Ishikawa (cell line): ENCODE data around the gene ZBTB7C.

Experiments
- CEBPB ChIP-seq: IDR thresholded peaks from 2 replicates; pipeline ENCODE4 v1.6.1; 2012
- CREB1 ChIP-seq: IDR thresholded peaks from 2 replicates; pipeline ENCODE4 v1.6.1; 2012; ENCODE audit warnings: low read depth
- EGR1 ChIP-seq: IDR thresholded peaks from 2 replicates; pipeline ENCODE4 v1.6.1; 2012
- EP300 ChIP-seq: IDR thresholded peaks from 2 replicates; pipeline ENCODE4 v1.6.1; 2012; ENCODE audit warnings: borderline replicate concordance
- FOXM1 ChIP-seq: IDR thresholded peaks from 2 replicates; pipeline ENCODE4 v1.6.1; 2012; ENCODE audit warnings: low read depth, borderline replicate concordance
- NFIC ChIP-seq: IDR thresholded peaks from 2 replicates; pipeline ENCODE4 v1.6.1; 2012
- RAD21 ChIP-seq: IDR thresholded peaks from 2 replicates; pipeline ENCODE4 v1.6.1; 2012; ENCODE audit warnings: low read depth
- TAF1 ChIP-seq: IDR thresholded peaks from 2 replicates; pipeline ENCODE4 v1.6.1; 2012; ENCODE audit warnings: low read depth, mild to moderate bottlenecking
- TCF12 ChIP-seq: IDR thresholded peaks from 2 replicates; pipeline ENCODE4 v1.6.1; 2012; ENCODE audit warnings: low read depth
- TEAD4 ChIP-seq: IDR thresholded peaks from 2 replicates; pipeline ENCODE4 v1.6.1; 2012
- YY1 ChIP-seq: IDR thresholded peaks from 2 replicates; pipeline ENCODE4 v1.6.1; 2012; ENCODE audit warnings: low read depth
- ZBTB7A ChIP-seq: IDR thresholded peaks from 2 replicates; pipeline ENCODE4 v1.6.1; 2012; ENCODE audit warnings: low read depth
- TF ChIP-seq, protein P1 (sequence below): IDR thresholded peaks from 2 replicates; pipeline ENCODE4 v1.6.1; 2012
- TF ChIP-seq, protein P2 (sequence below): IDR thresholded peaks from 2 replicates; pipeline ENCODE4 v1.6.1; 2012
- TF ChIP-seq, protein P3 (sequence below): IDR thresholded peaks from 2 replicates; pipeline ENCODE4 v1.6.1; 2012; ENCODE audit warnings: low read depth, mild to moderate bottlenecking

ZBTB7C gene

GRCh38 chr18:48078448-48078847 lies 330.7 kb downstream of the ZBTB7C start:
- TF ChIP-seq RAD21 (no peak), TEAD4 (no peak)

DNA sequence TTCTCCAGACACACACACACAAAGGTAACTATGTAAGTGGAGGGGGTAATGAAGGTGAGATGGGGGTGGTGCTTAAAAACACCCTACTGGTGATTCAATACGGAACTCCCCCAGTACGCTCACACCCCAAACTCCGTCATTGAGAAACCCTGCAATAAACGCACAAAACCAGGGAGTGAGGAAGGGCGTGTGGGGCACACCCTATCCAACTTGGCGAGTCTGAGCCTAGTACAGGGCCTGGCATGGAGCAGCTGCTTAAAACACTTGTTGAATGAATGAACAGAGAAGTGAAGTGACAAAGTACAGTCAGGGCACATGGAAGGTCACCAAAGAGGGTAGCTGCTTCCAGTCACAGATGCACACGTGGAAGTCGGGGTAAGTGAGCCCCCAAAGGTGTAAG lies 331.9 kb downstream of the ZBTB7C start:
- no peak for TF ChIP-seq YY1
- TF ChIP-seq TEAD4 = no peak
- no peak for TF ChIP-seq TAF1
- no peak for TF ChIP-seq FOXM1
- TF ChIP-seq, protein P1, sequence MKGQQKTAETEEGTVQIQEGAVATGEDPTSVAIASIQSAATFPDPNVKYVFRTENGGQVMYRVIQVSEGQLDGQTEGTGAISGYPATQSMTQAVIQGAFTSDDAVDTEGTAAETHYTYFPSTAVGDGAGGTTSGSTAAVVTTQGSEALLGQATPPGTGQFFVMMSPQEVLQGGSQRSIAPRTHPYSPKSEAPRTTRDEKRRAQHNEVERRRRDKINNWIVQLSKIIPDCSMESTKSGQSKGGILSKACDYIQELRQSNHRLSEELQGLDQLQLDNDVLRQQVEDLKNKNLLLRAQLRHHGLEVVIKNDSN = no peak
- TF ChIP-seq EP300 = no peak
- no peak for TF ChIP-seq EGR1
- no peak for TF ChIP-seq TCF12
- no peak for TF ChIP-seq CREB1
- TF ChIP-seq CEBPB = no peak
- TF ChIP-seq, protein P2, sequence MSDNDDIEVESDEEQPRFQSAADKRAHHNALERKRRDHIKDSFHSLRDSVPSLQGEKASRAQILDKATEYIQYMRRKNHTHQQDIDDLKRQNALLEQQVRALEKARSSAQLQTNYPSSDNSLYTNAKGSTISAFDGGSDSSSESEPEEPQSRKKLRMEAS = no peak
- no peak for TF ChIP-seq RAD21
- TF ChIP-seq, protein P3, sequence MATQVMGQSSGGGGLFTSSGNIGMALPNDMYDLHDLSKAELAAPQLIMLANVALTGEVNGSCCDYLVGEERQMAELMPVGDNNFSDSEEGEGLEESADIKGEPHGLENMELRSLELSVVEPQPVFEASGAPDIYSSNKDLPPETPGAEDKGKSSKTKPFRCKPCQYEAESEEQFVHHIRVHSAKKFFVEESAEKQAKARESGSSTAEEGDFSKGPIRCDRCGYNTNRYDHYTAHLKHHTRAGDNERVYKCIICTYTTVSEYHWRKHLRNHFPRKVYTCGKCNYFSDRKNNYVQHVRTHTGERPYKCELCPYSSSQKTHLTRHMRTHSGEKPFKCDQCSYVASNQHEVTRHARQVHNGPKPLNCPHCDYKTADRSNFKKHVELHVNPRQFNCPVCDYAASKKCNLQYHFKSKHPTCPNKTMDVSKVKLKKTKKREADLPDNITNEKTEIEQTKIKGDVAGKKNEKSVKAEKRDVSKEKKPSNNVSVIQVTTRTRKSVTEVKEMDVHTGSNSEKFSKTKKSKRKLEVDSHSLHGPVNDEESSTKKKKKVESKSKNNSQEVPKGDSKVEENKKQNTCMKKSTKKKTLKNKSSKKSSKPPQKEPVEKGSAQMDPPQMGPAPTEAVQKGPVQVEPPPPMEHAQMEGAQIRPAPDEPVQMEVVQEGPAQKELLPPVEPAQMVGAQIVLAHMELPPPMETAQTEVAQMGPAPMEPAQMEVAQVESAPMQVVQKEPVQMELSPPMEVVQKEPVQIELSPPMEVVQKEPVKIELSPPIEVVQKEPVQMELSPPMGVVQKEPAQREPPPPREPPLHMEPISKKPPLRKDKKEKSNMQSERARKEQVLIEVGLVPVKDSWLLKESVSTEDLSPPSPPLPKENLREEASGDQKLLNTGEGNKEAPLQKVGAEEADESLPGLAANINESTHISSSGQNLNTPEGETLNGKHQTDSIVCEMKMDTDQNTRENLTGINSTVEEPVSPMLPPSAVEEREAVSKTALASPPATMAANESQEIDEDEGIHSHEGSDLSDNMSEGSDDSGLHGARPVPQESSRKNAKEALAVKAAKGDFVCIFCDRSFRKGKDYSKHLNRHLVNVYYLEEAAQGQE = no peak
- no peak for TF ChIP-seq NFIC
- TF ChIP-seq ZBTB7A = no peak

- TF ChIP-seq, protein P1 = no peak
- TF ChIP-seq TAF1 (no peak), EGR1 (no peak), NFIC (no peak), CEBPB (no peak), FOXM1 (no peak), ZBTB7A (no peak), TCF12 (no peak), YY1 (no peak), EP300 (no peak), RAD21 (no peak), CREB1 (no peak), TEAD4 (no peak)
- TF ChIP-seq, protein P2 = no peak
- TF ChIP-seq, protein P3 = no peak
Measured at GRCh38 chr18:48076461-48076860, 332.7 kb downstream of the ZBTB7C start.

DNA sequence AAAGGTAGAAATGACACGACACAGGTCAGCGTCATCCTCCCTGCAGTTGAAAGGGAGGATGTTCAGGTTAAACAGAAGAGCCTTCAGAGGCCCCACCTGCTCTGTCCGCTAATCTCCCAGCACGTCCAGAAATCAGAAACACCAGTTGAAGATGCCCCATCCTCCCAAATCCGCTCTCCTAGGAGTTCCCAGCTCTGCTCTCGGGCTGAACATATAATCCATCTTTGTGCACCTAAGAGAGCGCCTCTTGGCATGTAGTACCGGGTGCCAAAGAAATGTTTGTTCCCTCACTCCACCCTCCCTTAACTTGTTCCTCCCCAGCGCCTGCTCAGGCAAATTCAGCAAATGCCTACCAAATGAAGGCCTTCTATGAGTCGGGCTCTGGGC lies 333.5 kb downstream of the ZBTB7C start:
- no peak for TF ChIP-seq FOXM1
- TF ChIP-seq, protein P1 = no peak
- TF ChIP-seq CEBPB = no peak
- no peak for TF ChIP-seq EGR1
- no peak for TF ChIP-seq TEAD4
- TF ChIP-seq NFIC = no peak
- TF ChIP-seq, protein P2 = no peak
- TF ChIP-seq, protein P3 = no peak
- no peak for TF ChIP-seq TCF12
- no peak for TF ChIP-seq CREB1
